Hematopoietic multipotent progenitor cell treated with erythropoietin and hydrocortisone succinate and interleukin-3 and kit ligand, for 17 days (in vitro differentiated cells): ENCODE results near the gene GPATCH8.
"Not testable (repeated sequence)": the region's sequence is repeated elsewhere in the genome, so short reads cannot be mapped to it uniquely, and the experiment has no call there.

Source experiments
- DNase-seq: peaks from one replicate; pipeline ENCODE4 v3.0.0-alpha.2; 2015; ENCODE audit warnings: low spot score

Gene GPATCH8

GRCh38 chr17:44527102-44527501 lies 23.9 kb upstream of the GPATCH8 start:
- no peak for DNase-seq

GRCh38 chr17:44523672-44523972 lies 20.4 kb upstream of the GPATCH8 start:
- DNase-seq: no peak

GRCh38 chr17:44522883-44523671 lies 19.9 kb upstream of the GPATCH8 start:
- DNase-seq: peak; percentile 60

- no peak for DNase-seq
These were observed 14.8 kb upstream of the GPATCH8 start for GRCh38 chr17:44518032-44518431.

GRCh38 chr17:44511241-44512134 lies 8.3 kb upstream of the GPATCH8 start:
- DNase-seq: not testable (repeated sequence)

- DNase-seq: not testable (repeated sequence)
These were observed 3.9 kb upstream of the GPATCH8 start for GRCh38 chr17:44506939-44507604.

GRCh38 chr17:44502598-44503146 lies 534 bp downstream of the GPATCH8 start:
- DNase-seq: no peak

GRCh38 chr17:44501866-44502375 lies 1.3 kb downstream of the GPATCH8 start:
- DNase-seq: no peak

- DNase-seq: no peak
These were observed 3.5 kb downstream of the GPATCH8 start for GRCh38 chr17:44499722-44500121.

- DNase-seq: no peak
These were observed 6.4 kb downstream of the GPATCH8 start for GRCh38 chr17:44496815-44497214.

GRCh38 chr17:44493339-44493738 lies 9.9 kb downstream of the GPATCH8 start:
- no peak for DNase-seq

- no peak for DNase-seq
These were observed 10.4 kb downstream of the GPATCH8 start for GRCh38 chr17:44492706-44493272.

GRCh38 chr17:44489581-44489980 lies 13.6 kb downstream of the GPATCH8 start:
- no peak for DNase-seq

- no peak for DNase-seq
These were observed 16.0 kb downstream of the GPATCH8 start for GRCh38 chr17:44487170-44487569.

- DNase-seq: no peak
These were observed 29.8 kb downstream of the GPATCH8 start for GRCh38 chr17:44473367-44473766.

GRCh38 chr17:44469676-44470075 lies 33.5 kb downstream of the GPATCH8 start:
- no peak for DNase-seq

GRCh38 chr17:44467108-44467507 lies 36.1 kb downstream of the GPATCH8 start:
- DNase-seq: no peak

- no peak for DNase-seq
These were observed 36.9 kb downstream of the GPATCH8 start for GRCh38 chr17:44466339-44466738.

GRCh38 chr17:44465897-44466296 lies 37.3 kb downstream of the GPATCH8 start:
- DNase-seq: no peak

GRCh38 chr17:44465276-44465675 lies 37.9 kb downstream of the GPATCH8 start:
- no peak for DNase-seq

- no peak for DNase-seq
These were observed 39.2 kb downstream of the GPATCH8 start for GRCh38 chr17:44464037-44464436.

GRCh38 chr17:44451832-44452231 lies 51.4 kb downstream of the GPATCH8 start:
- no peak for DNase-seq
